Peyer's patch (tissue), 4 donors: ENCODE measurements around the gene RAB11FIP4. TPM values are rescaled to one million over a fixed set of nuclear protein-coding genes. Genes with fewer than 3 reads are reported as not detected.

ENCODE experiments used
- DNase-seq, 3 donors: peaks; one replicate each; pipeline ENCODE4 v3.0.0-alpha.2; 2017 to 2019
- H3K27ac ChIP-seq, 4 donors: fragments of 200-600 bp; sonication (generic); one replicate each; pipeline ENCODE4 v1.5.1; 2016 to 2019
- H3K27me3 ChIP-seq, 2 donors: fragments of 200-600 bp; sonication (generic); one replicate each; pipeline ENCODE4 v1.5.1; 2019
- H3K36me3 ChIP-seq, 3 donors: fragments of 200-600 bp; sonication (generic); one replicate each; pipeline ENCODE4 v1.5.1; 2016 to 2019
- H3K4me1 ChIP-seq, 4 donors: fragments of 200-600 bp; sonication (generic); one replicate each; pipeline ENCODE4 v1.5.1; 2016 to 2019
- H3K4me3 ChIP-seq, 4 donors: fragments of 200-600 bp; sonication (generic); 1 replicate in 3 of 4; 2 replicates in 1 of 4; pipeline ENCODE4 v1.5.1; 2016 to 2019; ENCODE audit warnings: mild to moderate bottlenecking in 1 of 4
- H3K9me3 ChIP-seq, 4 donors: fragments of 200-600 bp; sonication (generic); one replicate each; pipeline ENCODE4 v1.5.1; 2016 to 2019; ENCODE audit warnings: mild to moderate bottlenecking in 1 of 4
- POLR2A ChIP-seq, 2 donors: fragments of 450-650 bp; IDR thresholded peaks; one replicate each; pipeline ENCODE4 v1.5.1; 2017; ENCODE audit warnings: antibody characterized with exemption in 2 of 2, mild to moderate bottlenecking in 2 of 2, moderate library complexity in 2 of 2
- total RNA-seq, 4 donors: library from RNA; depleted of rRNA; stranded (reverse); fragments of >200 nt; gene quantifications; one replicate each; pipeline ENCODE4 v1.1.0, GENCODE V29; 2016
- TF ChIP-seq, protein P1 (sequence below), 6 experiments: fragments of 450-650 bp in 4 of 6; fragments of 200-600 bp in 2 of 6; sonication (generic) in 1 of 6; IDR thresholded peaks; one replicate each; pipeline ENCODE4 v1.5.1; 2017 to 2019; ENCODE audit warnings: antibody characterized with exemption in 6 of 6, mild to moderate bottlenecking in 3 of 6, moderate library complexity in 1 of 6

RAB11FIP4 gene
- total RNA-seq, 4 donors from 2014 or later: 52.8 to 69.3 (median 64.9) TPM

DNA sequence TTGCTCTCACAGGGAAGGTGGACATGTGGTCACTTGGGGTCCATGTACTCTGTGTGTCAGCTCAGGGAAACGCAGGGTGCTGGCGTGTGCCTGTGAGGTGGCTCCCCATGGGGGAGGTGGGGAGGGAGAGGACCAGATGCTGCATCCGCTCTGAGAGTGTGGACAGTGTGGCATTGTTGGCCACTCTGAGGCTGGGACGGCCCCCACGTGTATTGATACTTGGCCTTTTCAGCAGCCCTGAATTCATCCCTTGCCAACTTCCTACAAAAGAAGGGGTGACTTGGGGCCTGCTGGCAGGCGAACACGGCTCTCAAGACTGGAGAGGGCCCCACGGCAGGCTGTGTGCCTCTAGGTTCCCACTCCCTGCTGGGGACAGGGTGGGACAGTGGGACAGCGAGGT is 120.1 kb downstream of the RAB11FIP4 start:
- H3K4me3 ChIP-seq: no peak overlapping the region
- TF ChIP-seq, protein P1, sequence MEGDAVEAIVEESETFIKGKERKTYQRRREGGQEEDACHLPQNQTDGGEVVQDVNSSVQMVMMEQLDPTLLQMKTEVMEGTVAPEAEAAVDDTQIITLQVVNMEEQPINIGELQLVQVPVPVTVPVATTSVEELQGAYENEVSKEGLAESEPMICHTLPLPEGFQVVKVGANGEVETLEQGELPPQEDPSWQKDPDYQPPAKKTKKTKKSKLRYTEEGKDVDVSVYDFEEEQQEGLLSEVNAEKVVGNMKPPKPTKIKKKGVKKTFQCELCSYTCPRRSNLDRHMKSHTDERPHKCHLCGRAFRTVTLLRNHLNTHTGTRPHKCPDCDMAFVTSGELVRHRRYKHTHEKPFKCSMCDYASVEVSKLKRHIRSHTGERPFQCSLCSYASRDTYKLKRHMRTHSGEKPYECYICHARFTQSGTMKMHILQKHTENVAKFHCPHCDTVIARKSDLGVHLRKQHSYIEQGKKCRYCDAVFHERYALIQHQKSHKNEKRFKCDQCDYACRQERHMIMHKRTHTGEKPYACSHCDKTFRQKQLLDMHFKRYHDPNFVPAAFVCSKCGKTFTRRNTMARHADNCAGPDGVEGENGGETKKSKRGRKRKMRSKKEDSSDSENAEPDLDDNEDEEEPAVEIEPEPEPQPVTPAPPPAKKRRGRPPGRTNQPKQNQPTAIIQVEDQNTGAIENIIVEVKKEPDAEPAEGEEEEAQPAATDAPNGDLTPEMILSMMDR (IDR thresholded peaks at IDR 0.05): no peak
- no peak for TF ChIP-seq POLR2A (IDR thresholded peaks at IDR 0.05)
- no peaks in the 10 kb centered on the region for H3K27me3 ChIP-seq
- H3K36me3 ChIP-seq: no peaks in the 10 kb centered on the region
- peaks cover 0 to 33% (median 20%) of the 10 kb centered on the region in 4 donors for H3K4me1 ChIP-seq
- DNase-seq: no peak
- no peaks in the 10 kb centered on the region for H3K9me3 ChIP-seq
- no peak overlapping the region for H3K27ac ChIP-seq

GRCh38 chr17:31512104-31512740 is 120.7 kb downstream of the RAB11FIP4 start:
- no peak overlapping the region for H3K27ac ChIP-seq
- no peaks in the 10 kb centered on the region for H3K9me3 ChIP-seq
- DNase-seq: no peak
- H3K4me1 ChIP-seq: peaks cover 0 to 33% (median 20%) of the 10 kb centered on the region in 4 donors
- H3K4me3 ChIP-seq: no peak overlapping the region
- TF ChIP-seq, protein P1 (IDR thresholded peaks at IDR 0.05): no peak
- no peak for TF ChIP-seq POLR2A (IDR thresholded peaks at IDR 0.05)
- no peaks in the 10 kb centered on the region for H3K36me3 ChIP-seq
- H3K27me3 ChIP-seq: no peaks in the 10 kb centered on the region

DNA sequence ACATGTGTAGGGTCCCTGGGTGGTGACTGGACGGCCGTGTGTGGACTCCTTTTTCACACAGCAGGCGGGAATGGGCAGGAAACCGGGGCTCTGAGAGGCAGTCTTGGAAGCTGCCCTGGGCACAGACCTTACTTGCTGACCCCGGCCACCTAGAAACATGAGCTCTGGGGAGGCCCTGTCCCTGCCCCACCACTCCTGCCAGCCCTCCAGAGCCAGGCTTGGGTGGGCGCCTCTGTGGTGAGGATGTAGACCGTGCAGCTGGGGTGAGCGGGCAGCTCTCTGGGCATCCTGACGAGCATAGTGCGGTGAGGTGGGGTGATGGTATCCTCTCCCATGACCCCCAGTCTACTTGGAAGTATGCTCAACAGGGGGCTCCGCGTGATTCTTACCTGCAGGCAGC is 121.3 kb downstream of the RAB11FIP4 start:
- TF ChIP-seq, protein P1 (IDR thresholded peaks at IDR 0.05): no peak
- TF ChIP-seq POLR2A (IDR thresholded peaks at IDR 0.05): no peak
- H3K27me3 ChIP-seq: no peaks in the 10 kb centered on the region
- H3K36me3 ChIP-seq: peaks cover 0 to 4% (median 0%) of the 10 kb centered on the region in 3 donors
- peaks cover 0 to 30% (median 20%) of the 10 kb centered on the region in 4 donors for H3K4me1 ChIP-seq
- no peaks in the 10 kb centered on the region for H3K9me3 ChIP-seq
- DNase-seq: no peak
- H3K4me3 ChIP-seq: no peak overlapping the region
- no peak overlapping the region for H3K27ac ChIP-seq

- DNase-seq: no peak
- no peak overlapping the region for H3K4me3 ChIP-seq
- H3K9me3 ChIP-seq: no peaks in the 10 kb centered on the region
- H3K36me3 ChIP-seq: peaks cover 0 to 10% (median 0%) of the 10 kb centered on the region in 3 donors
- no peak overlapping the region for H3K27ac ChIP-seq
- H3K27me3 ChIP-seq: no peaks in the 10 kb centered on the region
- peaks cover 0 to 22% (median 17%) of the 10 kb centered on the region in 4 donors for H3K4me1 ChIP-seq
- TF ChIP-seq, protein P1 (IDR thresholded peaks at IDR 0.05): no peak
- TF ChIP-seq POLR2A (IDR thresholded peaks at IDR 0.05): no peak
Observed at GRCh38 chr17:31513731-31514427, 122.4 kb downstream of the RAB11FIP4 start.

DNA sequence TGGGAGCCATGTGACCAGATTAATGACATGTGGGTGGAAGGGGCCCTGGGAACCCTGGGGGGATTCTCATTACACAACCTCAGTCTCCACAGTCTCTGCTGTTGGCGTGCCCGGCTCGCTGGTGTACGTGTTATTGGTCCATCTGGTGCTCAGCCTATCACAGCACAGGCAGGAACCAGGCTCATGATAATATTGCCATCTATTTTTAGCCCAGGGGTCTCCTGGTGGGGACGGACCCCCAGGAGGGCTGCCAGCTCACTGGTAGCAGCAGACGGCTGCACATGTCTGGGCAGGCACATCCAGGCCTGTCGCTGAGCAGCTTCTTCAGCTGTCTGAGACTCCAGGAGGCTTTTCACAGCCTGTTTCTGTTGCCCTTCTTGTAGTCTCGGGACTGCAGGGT is 123.8 kb downstream of the RAB11FIP4 start:
- no peak overlapping the region for H3K27ac ChIP-seq
- H3K36me3 ChIP-seq: peaks cover 0 to 10% (median 0%) of the 10 kb centered on the region in 3 donors
- no peak for TF ChIP-seq POLR2A (IDR thresholded peaks at IDR 0.05)
- no peaks in the 10 kb centered on the region for H3K27me3 ChIP-seq
- no peak for DNase-seq
- H3K4me1 ChIP-seq: peaks cover 0 to 14% (median 6%) of the 10 kb centered on the region in 4 donors
- no peaks in the 10 kb centered on the region for H3K9me3 ChIP-seq
- H3K4me3 ChIP-seq: no peak overlapping the region

GRCh38 chr17:31517524-31517923 is 126.0 kb downstream of the RAB11FIP4 start:
- Histone ChIP-seq H3K27me3 (no peaks in the 10 kb centered on the region), H3K4me1 (peaks cover 0 to 3% (median 0%) of the 10 kb centered on the region in 4 donors), H3K9me3 (no peaks in the 10 kb centered on the region), H3K36me3 (peaks cover 0 to 26% (median 0%) of the 10 kb centered on the region in 3 donors), H3K27ac (no peak overlapping the region), H3K4me3 (no peak overlapping the region)
- DNase-seq: peak in 1 of 3 donors; percentile 51
- TF ChIP-seq POLR2A (IDR thresholded peaks at IDR 0.05): no peak
- TF ChIP-seq, protein P1 (IDR thresholded peaks at IDR 0.05): peak in 2 of 6 experiments; percentile 21 to 43
